PC-3 (cell line): ENCODE results near the gene CALB2. TPM values are rescaled to one million over a fixed set of nuclear protein-coding genes. Genes with fewer than 3 reads are reported as not detected.

Experiments used
- ATAC-seq: fragments of 200-7000 bp; cut with Tn5 transposase; 2 replicates; pipeline ENCODE4 v1.9.1; 2020; ENCODE audit warnings: mild to moderate bottlenecking, moderate library complexity
- BruUV-seq: library from RNA; stranded (reverse); fragments of 400-500 nt; replicated peaks from 2 replicates; lab custom pipeline; 2021; lab: Mats Ljungman, UMichigan
- CTCF ChIA-PET: fragments of 300-600 bp; sonication (Branson Sonifier 250); formaldehyde crosslinking; loops from one replicate; lab custom pipeline; 2022; ENCODE audit warnings: antibody characterized with exemption; lab: Charles Lee
- POLR2A ChIA-PET: fragments of 300-600 bp; sonication (Branson Sonifier 250); formaldehyde crosslinking; loops from one replicate; lab custom pipeline; 2022; ENCODE audit warnings: antibody characterized with exemption; ENCODE audit not compliant: unreplicated experiment; lab: Charles Lee
- DNase-seq: peaks from one replicate; pipeline ENCODE4 v3.0.0-alpha.2; 2015
- H2AFZ ChIP-seq: fragments of 300-600 bp; sonication (generic); 2 replicates; pipeline ENCODE4 v1.6.0; 2016; ENCODE audit warnings: antibody characterized with exemption, low read length
- H3F3A ChIP-seq: fragments of 300-600 bp; sonication (generic); one replicate; pipeline ENCODE4 v1.6.0; 2017; ENCODE audit warnings: antibody characterized with exemption, low read length, control low read depth, mild to moderate bottlenecking; ENCODE audit not compliant: unreplicated experiment
- H3K27ac ChIP-seq: fragments of 300-600 bp; sonication (generic); 2 replicates; pipeline ENCODE4 v1.5.1; 2016; ENCODE audit warnings: mild to moderate bottlenecking, low read length
- H3K27me3 ChIP-seq: fragments of 300-600 bp; sonication (generic); 2 replicates; pipeline ENCODE4 v1.6.1; 2016; ENCODE audit warnings: low read length, mixed read lengths
- H3K36me3 ChIP-seq: fragments of 300-600 bp; sonication (generic); 2 replicates; pipeline ENCODE4 v1.6.1; 2016; ENCODE audit warnings: low read depth, mixed run types, low read length, mixed read lengths
- H3K4me1 ChIP-seq: fragments of 300-600 bp; sonication (generic); 2 replicates; pipeline ENCODE4 v1.5.1; 2016; ENCODE audit warnings: low read length; ENCODE audit not compliant: insufficient read depth
- H3K4me2 ChIP-seq: fragments of 300-600 bp; sonication (generic); 2 replicates; pipeline ENCODE4 v1.6.0; 2016; ENCODE audit warnings: low read length
- H3K4me3 ChIP-seq: fragments of 300-600 bp; sonication (generic); 2 replicates; pipeline ENCODE4 v1.5.1; 2016; ENCODE audit warnings: mild to moderate bottlenecking, low read length, mixed read lengths
- H3K79me2 ChIP-seq: fragments of 300-600 bp; sonication (generic); 2 replicates; pipeline ENCODE4 v1.6.1; 2017; ENCODE audit warnings: low read length, mixed read lengths
- H3K9ac ChIP-seq: fragments of 300-600 bp; sonication (generic); 2 replicates; pipeline ENCODE4 v1.6.0; 2016; ENCODE audit warnings: mild to moderate bottlenecking, low read length
- H3K9me2 ChIP-seq: fragments of 300-600 bp; sonication (generic); replicated peaks from 2 replicates; pipeline ENCODE4 v1.6.1; 2016; ENCODE audit warnings: mixed run types, low read length, mixed read lengths
- H3K9me3 ChIP-seq: fragments of 300-600 bp; sonication (generic); 2 replicates; pipeline ENCODE4 v1.6.1; 2016; ENCODE audit warnings: low read length, mixed read lengths
- H4K20me1 ChIP-seq: fragments of 300-600 bp; sonication (generic); 2 replicates; pipeline ENCODE4 v1.6.1; 2016; ENCODE audit warnings: low read length, mixed read lengths
- CTCF ChIP-seq: fragments of 300-600 bp; sonication (generic); conservative IDR thresholded peaks from 2 replicates; pipeline ENCODE4 v1.5.1; 2017; ENCODE audit warnings: antibody characterized with exemption, low read depth, mild to moderate bottlenecking, low read length
- EZH2 ChIP-seq: fragments of 300-600 bp; sonication (generic); IDR thresholded peaks from one replicate; pipeline ENCODE4 v1.6.1; 2017; ENCODE audit warnings: antibody characterized with exemption, mild to moderate bottlenecking, low read length; ENCODE audit not compliant: unreplicated experiment
- EZH2phosphoT487 ChIP-seq: fragments of 300-600 bp; sonication (generic); IDR thresholded peaks from 2 replicates; pipeline ENCODE4 v1.6.1; 2018; ENCODE audit warnings: mild to moderate bottlenecking, antibody characterized with exemption, low read length, borderline replicate concordance
- intact Hi-C: fragments of 100-400 bp; cut with micrococcal nuclease; formaldehyde crosslinking; loops from 2 replicates; pipeline ENCODE4 v1.9.0; 2023
- total RNA-seq: library from RNA; depleted of rRNA; stranded (reverse); fragments of >200 nt; gene quantifications from 2 replicates; pipeline ENCODE4 v1.2.3, GENCODE V29; 2014

The CALB2 gene
- total RNA-seq, 1 experiment from 2014 or later = 0.47 TPM

- H3K79me2 ChIP-seq = no peaks in the 10 kb centered on the region
- H3K9me2 ChIP-seq = no peaks in the 10 kb centered on the region
- H3K9ac ChIP-seq = no peak overlapping the region
- ChIA-PET CTCF (no interaction called here), POLR2A (no interaction called here)
- intact Hi-C loops = no loop called here
- no peaks in the 10 kb centered on the region for H4K20me1 ChIP-seq
- H3K27me3 ChIP-seq = peaks cover 36% of the 10 kb centered on the region
- TF ChIP-seq EZH2phosphoT487 = no peak
- TF ChIP-seq EZH2 = no peak
- no peak for TF ChIP-seq CTCF
- no peak for ATAC-seq
- no TSS peak for BruUV-seq
- peak; percentile 7 for DNase-seq
- H3K4me2 ChIP-seq = no peak overlapping the region
- no peaks in the 10 kb centered on the region for H3K9me3 ChIP-seq
- no peaks in the 10 kb centered on the region for H3K4me1 ChIP-seq
- no peak overlapping the region for H3K27ac ChIP-seq
- H3K4me3 ChIP-seq = no peak overlapping the region
- no peaks in the 10 kb centered on the region for H3K36me3 ChIP-seq
- no peaks in the 10 kb centered on the region for H3F3A ChIP-seq
- H2AFZ ChIP-seq = no peak overlapping the region
These were observed 24.7 kb downstream of the CALB2 start for GRCh38 chr16:71383054-71383773.

GRCh38 chr16:71384073-71384724 is 25.7 kb downstream of the CALB2 start:
- Histone ChIP-seq H3K27me3 (peaks cover 33% of the 10 kb centered on the region), H3K9ac (no peak overlapping the region), H3K27ac (no peak overlapping the region), H3K9me3 (no peaks in the 10 kb centered on the region), H4K20me1 (no peaks in the 10 kb centered on the region), H3K36me3 (no peaks in the 10 kb centered on the region), H3K4me3 (no peak overlapping the region), H3K4me1 (no peaks in the 10 kb centered on the region), H3F3A (no peaks in the 10 kb centered on the region), H2AFZ (no peak overlapping the region), H3K9me2 (no peaks in the 10 kb centered on the region), H3K4me2 (no peak overlapping the region), H3K79me2 (no peaks in the 10 kb centered on the region)
- CTCF ChIA-PET = no interaction called here
- ATAC-seq (no peak), DNase-seq (no peak)
- POLR2A ChIA-PET = no interaction called here
- intact Hi-C loops = no loop called here
- BruUV-seq = no TSS peak
- TF ChIP-seq CTCF (no peak), EZH2 (no peak), EZH2phosphoT487 (no peak)
